NCI-H226 (cell line): ENCODE measurements around the gene NUDT22.
"Not testable (repeated sequence)": the region's sequence is repeated elsewhere in the genome, so short reads cannot be mapped to it uniquely, and the experiment has no call there.

Source experiments
- DNase-seq: peaks from one replicate; pipeline ENCODE4 v3.0.0-alpha.2; 2015

The NUDT22 gene

DNA sequence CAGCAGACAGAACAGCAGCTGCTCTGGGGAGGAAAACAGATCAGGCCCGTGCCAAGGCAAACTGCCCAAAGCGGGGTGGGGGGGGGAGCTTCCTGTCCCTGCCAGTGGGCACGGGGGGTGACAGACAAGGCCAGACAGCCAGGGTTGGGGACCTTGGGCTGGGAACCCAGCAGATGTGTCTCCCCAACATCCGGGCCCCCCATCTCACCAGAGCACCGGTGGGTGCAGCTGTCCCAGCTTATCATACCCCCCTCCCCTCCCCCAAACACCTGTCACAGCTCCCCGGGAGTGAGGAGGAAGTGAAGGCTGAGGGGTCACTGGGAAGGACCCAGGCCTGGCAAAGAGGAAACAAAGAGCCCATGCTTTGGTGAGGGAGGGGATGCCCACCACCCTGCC lies 19.3 kb downstream of the NUDT22 start:
- peak; percentile 24 for DNase-seq

- DNase-seq: peak; percentile 97
Measured at GRCh38 chr11:64245797-64246620, 19.9 kb downstream of the NUDT22 start.

DNA sequence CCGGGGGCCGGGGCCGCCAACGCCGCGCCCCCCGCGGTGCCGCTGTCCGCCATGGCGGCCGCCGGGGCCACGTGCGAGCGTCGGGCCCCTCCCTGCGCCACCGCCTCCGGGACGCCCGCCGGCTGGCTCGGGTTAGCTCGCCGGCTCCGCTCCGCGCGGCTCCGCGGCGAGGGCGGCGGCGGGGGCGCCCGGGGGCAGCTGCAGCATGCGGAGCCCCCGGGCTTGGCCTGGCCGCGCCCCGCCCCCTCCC lies 20.5 kb downstream of the NUDT22 start:
- DNase-seq: not testable (repeated sequence)

- DNase-seq: peak; percentile 70
Measured at GRCh38 chr11:64246871-64247728, 21.0 kb downstream of the NUDT22 start, which contains the start of gene PPP1R14B. PPP1R14B (minus strand) TSS chr11:64246943; CDS start chr11:64246673, 270 bp downstream.

DNA sequence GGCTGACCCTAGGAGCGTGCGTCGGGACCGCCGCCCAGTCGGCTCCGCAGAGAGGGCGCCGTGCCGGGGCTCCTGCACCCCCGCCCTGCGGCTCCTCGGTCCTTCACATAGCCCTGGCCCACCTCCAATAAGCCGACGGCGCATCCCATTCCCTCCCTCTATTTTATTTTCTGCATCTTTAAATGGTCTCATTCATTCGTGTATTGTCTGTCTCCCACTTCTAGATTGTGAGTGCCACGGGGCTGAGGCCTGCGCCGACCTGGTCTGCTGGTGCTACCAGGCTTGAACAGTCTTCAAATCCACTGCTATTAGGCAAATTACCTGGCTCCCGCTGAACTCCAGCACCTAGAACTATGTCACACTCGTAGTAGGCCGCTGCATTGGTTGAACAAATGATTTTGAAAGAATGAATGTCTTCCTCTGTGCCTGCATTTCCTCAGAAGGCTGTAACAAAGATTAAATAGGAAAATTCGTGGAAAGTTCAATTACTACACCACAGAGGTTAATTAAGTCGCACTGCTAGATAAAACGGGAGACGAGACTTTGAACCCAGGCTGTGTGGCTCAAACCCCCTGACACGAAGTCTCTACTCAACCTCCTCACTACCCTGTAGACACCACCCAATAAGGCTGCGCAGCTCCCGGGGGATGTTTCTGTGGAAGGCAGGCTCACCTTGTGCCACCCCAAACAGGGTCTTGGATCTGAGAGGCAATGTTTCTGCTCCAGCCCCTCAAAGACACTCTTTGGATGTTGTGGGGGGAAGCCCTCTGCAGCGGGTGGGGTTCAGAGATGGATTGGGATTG lies 21.9 kb downstream of the NUDT22 start:
- no peak for DNase-seq

GRCh38 chr11:64248578-64248977 lies 22.5 kb downstream of the NUDT22 start:
- no peak for DNase-seq

- DNase-seq: no peak
Measured at GRCh38 chr11:64249038-64249437, 23.0 kb downstream of the NUDT22 start.

DNA sequence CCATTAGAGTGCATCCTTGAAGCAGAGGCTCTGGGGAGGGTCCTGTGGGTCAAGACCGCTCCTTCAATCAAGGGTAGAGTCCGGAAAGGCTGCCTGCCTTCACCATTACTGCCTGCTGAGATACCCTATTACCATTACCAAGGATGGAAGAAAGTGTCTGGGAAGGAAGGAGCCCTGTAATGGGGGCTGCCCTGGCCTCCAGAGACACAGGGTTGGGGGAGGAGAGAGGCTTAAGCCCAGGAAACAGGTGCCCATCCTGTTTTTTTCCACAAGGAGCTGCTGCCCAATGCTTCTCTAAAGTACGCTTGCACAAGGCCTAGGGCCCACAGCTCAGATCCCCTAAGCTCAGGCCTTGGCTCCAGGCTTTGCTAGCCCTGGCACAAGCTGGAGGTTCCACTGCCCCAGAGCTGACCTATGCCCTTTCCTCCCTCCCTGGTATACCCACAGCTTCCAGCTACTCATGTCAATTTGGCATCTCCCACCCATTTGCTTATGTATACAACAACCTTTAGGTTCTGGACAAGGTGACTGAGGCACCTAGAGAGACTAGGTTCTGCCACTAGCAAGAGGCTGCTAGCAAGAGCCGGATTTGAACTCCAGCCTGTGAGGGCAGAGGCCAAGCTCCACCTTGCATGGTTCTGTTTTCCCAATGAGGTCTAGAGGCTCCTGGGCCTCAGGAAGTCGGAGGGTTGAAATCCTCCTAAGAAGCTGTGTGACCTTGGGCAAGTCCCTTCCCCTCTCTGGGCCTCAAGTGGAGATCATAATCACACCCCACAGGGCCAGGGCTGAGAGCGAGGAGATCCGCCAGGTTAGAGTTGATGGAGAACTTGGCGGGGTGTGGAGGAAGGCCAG lies 23.7 kb downstream of the NUDT22 start:
- no peak for DNase-seq

DNA sequence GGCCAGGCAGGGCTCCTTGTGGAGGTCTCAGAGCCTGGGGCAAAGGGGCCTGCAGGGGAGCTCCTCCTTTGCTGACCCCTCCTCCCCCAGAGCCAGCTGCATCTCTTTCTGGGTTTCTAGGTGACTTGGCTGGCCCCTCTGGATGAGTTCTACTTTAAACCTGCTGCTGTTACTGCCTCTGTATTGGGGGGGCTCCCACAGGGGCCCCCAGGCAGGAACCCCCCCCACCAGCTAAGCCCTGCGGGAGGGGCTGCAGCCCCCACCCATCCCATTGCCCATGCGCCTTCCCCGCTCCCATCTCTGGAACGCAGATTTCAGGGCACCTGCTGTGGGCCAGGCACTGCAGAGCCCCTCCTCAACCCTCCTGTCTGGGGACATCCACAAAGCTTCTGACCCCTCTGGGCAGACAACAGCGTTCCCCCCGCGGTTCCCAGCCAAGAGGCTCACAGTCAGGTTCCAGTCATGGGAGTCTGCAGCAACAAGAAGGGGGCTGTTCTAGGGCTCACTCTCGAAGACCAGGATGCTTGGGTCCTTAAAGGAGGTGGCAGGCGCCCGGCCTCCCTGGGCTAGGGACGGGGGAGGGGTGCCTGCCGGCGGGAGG lies 24.4 kb downstream of the NUDT22 start:
- DNase-seq: no peak

- DNase-seq: no peak
Measured at GRCh38 chr11:64251016-64251752, 25.1 kb downstream of the NUDT22 start, which contains the start of gene PLCB3. PLCB3 (plus strand) TSS chr11:64251530; CDS start chr11:64251650, 120 bp downstream.

GRCh38 chr11:64251753-64252002 lies 25.6 kb downstream of the NUDT22 start:
- no peak for DNase-seq

GRCh38 chr11:64252003-64252872 lies 26.2 kb downstream of the NUDT22 start:
- DNase-seq: peak; percentile 70

GRCh38 chr11:64253043-64253442 lies 27.0 kb downstream of the NUDT22 start:
- no peak for DNase-seq

DNA sequence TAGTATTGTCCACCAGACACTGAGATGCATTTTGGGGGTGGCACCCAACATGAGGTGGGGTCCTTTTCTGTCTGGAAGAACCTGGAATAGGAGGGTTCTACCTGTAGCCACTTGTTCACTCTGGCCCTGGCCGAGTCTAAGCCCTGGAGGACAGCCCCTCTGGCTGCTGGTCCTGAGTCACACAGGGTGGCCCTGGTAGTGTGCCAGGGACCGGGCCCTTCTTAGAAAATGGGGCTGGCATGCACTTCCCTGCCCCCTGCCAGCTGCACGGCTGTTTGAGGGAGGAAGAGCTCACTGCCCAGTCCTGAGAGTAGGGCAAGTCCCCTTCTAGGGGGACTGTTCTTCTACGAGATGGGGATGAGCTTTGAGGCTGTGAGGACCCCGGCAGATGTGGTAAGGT lies 27.4 kb downstream of the NUDT22 start:
- no peak for DNase-seq

DNA sequence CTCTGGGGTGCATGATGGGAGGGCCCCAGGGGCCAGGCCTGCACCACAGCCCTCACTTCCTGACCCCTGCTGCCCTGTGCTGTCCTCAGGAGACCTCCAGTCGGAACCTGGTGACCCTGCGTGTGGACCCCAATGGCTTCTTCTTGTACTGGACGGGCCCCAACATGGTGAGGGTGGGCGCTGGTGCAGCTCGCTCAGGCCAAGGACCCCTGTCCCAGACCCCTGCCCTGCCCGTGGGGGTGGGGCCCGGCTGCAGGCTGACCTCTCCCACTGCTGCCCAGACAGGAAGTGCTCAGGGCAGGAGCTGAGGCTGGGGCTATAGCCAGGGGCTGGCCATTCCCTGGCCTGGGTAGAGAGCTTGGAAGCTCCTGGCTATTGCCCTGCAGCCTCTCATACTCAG lies 28.3 kb downstream of the NUDT22 start:
- no peak for DNase-seq

DNA sequence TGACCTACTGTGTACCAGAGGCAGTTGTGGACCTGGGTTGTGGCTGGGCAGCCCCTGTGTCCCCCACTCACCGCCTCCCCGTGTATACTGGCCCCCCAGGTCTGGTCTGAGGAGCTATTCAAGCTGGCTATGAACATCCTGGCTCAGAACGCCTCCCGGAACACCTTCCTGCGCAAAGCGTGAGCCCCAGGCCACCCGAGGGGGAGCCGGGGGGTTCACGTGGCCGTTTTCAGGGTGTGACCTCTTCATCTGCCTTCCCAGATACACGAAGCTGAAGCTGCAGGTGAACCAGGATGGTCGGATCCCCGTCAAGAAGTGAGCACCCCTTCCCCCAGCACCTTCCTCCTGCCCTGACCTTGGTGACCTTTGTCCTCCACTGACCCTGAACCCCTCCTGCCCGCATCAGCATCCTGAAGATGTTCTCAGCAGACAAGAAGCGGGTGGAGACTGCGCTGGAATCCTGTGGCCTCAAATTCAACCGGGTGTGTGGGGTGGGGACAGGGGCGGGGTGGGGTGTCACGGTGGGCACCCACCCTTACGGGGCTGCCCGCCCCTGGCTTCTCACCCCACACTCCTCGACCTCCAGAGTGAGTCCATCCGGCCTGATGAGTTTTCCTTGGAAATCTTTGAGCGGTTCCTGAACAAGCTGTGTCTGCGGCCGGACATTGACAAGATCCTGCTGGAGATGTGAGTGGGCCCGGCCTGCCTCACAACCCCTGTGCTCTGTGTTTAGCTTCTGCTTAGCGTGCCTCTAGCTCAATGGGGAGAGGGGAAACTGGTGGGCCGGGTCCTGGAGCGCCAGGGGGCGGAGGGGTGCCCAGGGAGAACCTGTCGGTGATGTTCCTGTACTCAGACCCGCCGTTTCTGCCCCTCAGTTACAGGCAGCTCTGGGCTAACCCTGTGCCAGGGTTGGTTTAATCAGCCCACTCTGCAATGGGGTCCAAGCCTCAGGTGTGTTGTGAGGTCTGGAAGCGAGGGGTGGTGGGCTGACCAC lies 29.4 kb downstream of the NUDT22 start:
- no peak for DNase-seq

- DNase-seq: no peak
Measured at GRCh38 chr11:64256300-64256699, 30.2 kb downstream of the NUDT22 start.

GRCh38 chr11:64258356-64258755 lies 32.3 kb downstream of the NUDT22 start:
- no peak for DNase-seq

GRCh38 chr11:64258946-64259532 lies 33.0 kb downstream of the NUDT22 start:
- DNase-seq: no peak
